HCT116 (cell line): ENCODE measurements around the gene GRK5. TPM values are rescaled to one million over a fixed set of nuclear protein-coding genes. Genes with fewer than 3 reads are reported as not detected.

ENCODE experiments used
- ATAC-seq: fragments of 200-7000 bp; cut with Tn5 transposase; 2 replicates; pipeline ENCODE4 v1.9.1; 2020; ENCODE audit warnings: mild to moderate bottlenecking, moderate library complexity
- BruUV-seq: library from RNA; stranded (reverse); fragments of 400-500 nt; replicated peaks from 2 replicates; lab custom pipeline; 2021; lab: Mats Ljungman, UMichigan
- CTCF ChIA-PET: fragments of 300-600 bp; sonication (Branson Sonifier 250); formaldehyde crosslinking; loops from one replicate; lab custom pipeline; 2021; ENCODE audit warnings: antibody characterized with exemption; lab: Charles Lee
- POLR2A ChIA-PET: fragments of 300-600, 350-600 bp; sonication (Branson Sonifier 250); formaldehyde crosslinking; loops from one replicate; lab custom pipeline; 2021; ENCODE audit warnings: antibody characterized with exemption; lab: Charles Lee
- RAD21 ChIA-PET, 2 experiments: fragments of 300-600 bp; sonication (Branson Sonifier 250); formaldehyde crosslinking; loops; one replicate each; lab custom pipeline; 2023; ENCODE audit warnings: low total read pairs in 2 of 2; ENCODE audit not compliant: uncharacterized antibody in 2 of 2, unreplicated experiment in 2 of 2, low non-redundant PET in 1 of 2; lab: Charles Lee
- DNase-seq: peaks from one replicate; pipeline ENCODE4 v3.0.0-alpha.2; 2010; ENCODE audit warnings: low read depth, low spot score
- H2AFZ ChIP-seq: fragments of 200-600 bp; shearing (Covaris generic), sonication (generic); 2 replicates; pipeline ENCODE4 v1.6.1; 2017; ENCODE audit warnings: low read depth, mixed run types, mixed read lengths, antibody characterized with exemption, low read length; ENCODE audit not compliant: poor library complexity, severe bottlenecking
- H3K27ac ChIP-seq: 2 replicates; pipeline ENCODE4 v1.5.1; 2012; ENCODE audit warnings: low read depth, low read length
- H3K27me3 ChIP-seq: fragments of 200-600 bp; sonication (generic); 2 replicates; pipeline ENCODE4 v1.6.1; 2016; ENCODE audit warnings: mixed run types, low read length, mixed read lengths; ENCODE audit not compliant: insufficient read depth
- H3K36me3 ChIP-seq, 2 experiments: fragments of 200-500 bp in 1 of 2; fragments of 200-600 bp in 1 of 2; sonication (Bioruptor generic) in 1 of 2; sonication (generic) in 1 of 2; 2 replicates each; pipeline versions ENCODE4 v1.5.1 to v1.6.1; 2014 to 2016; ENCODE audit warnings: low read length in 2 of 2, inconsistent platforms in 1 of 2, mixed read lengths in 1 of 2, mixed run types in 1 of 2; ENCODE audit not compliant: insufficient read depth in 2 of 2, control insufficient read depth in 1 of 2
- H3K4me1 ChIP-seq, 2 experiments: fragments of 200-600 bp in 1 of 2; sonication (generic) in 1 of 2; 2 replicates each; pipeline versions ENCODE4 v1.5.1 to v1.6.1; 2012 to 2017; ENCODE audit warnings: low read length in 2 of 2, inconsistent platforms in 1 of 2, mild to moderate bottlenecking in 1 of 2, mixed read lengths in 1 of 2, mixed run types in 1 of 2, moderate library complexity in 1 of 2; ENCODE audit not compliant: insufficient read depth in 2 of 2, control insufficient read depth in 1 of 2
- H3K4me2 ChIP-seq: fragments of 200-600 bp; sonication (generic); 2 replicates; pipeline ENCODE4 v1.6.1; 2017; ENCODE audit warnings: mixed run types, low read length, mixed read lengths
- H3K4me3 ChIP-seq, 2 experiments: fragments of 200-600 bp in 1 of 2; sonication (generic) in 1 of 2; replicated peaks in 1 of 2; 2 replicates each; pipeline ENCODE4 v1.5.1; 2011 to 2016; ENCODE audit warnings: low read length in 2 of 2, control low read depth in 1 of 2, low read depth in 1 of 2, mild to moderate bottlenecking in 1 of 2, mixed read lengths in 1 of 2, mixed run types in 1 of 2
- H3K79me2 ChIP-seq: fragments of 200-600 bp; sonication (generic); 2 replicates; pipeline ENCODE4 v1.6.1; 2017; ENCODE audit warnings: mild to moderate bottlenecking, mixed run types, low read length, moderate library complexity, mixed read lengths; ENCODE audit not compliant: insufficient read depth
- H3K9ac ChIP-seq: fragments of 200-600 bp; sonication (generic); 2 replicates; pipeline ENCODE4 v1.6.1; 2016; ENCODE audit warnings: low read length, mixed read lengths
- H3K9me2 ChIP-seq: fragments of 200-600 bp; sonication (generic), shearing (Covaris generic); 2 replicates; pipeline ENCODE4 v1.6.1; 2017; ENCODE audit warnings: mixed run types, mild to moderate bottlenecking, moderate library complexity; ENCODE audit not compliant: insufficient read depth
- H3K9me3 ChIP-seq, 2 experiments: fragments of 200-500 bp in 1 of 2; fragments of 200-600 bp in 1 of 2; sonication (Bioruptor generic) in 1 of 2; sonication (generic) in 1 of 2; 2 replicates each; pipeline ENCODE4 v1.6.1; 2014 to 2017; ENCODE audit warnings: low read length in 2 of 2, mixed read lengths in 2 of 2, inconsistent platforms in 1 of 2, low read depth in 1 of 2, mild to moderate bottlenecking in 1 of 2, mixed run types in 1 of 2, moderate library complexity in 1 of 2; ENCODE audit not compliant: control insufficient read depth in 1 of 2, insufficient read depth in 1 of 2
- H4K20me1 ChIP-seq: fragments of 200-600 bp; sonication (generic), shearing (Covaris generic); 2 replicates; pipeline ENCODE4 v1.6.1; 2017; ENCODE audit warnings: mixed run types, mild to moderate bottlenecking, moderate library complexity; ENCODE audit not compliant: insufficient read depth
- ATF3 ChIP-seq: IDR thresholded peaks from 2 replicates; pipeline ENCODE4 v1.6.1; 2012
- ELF1 ChIP-seq: IDR thresholded peaks from 2 replicates; pipeline ENCODE4 v1.6.1; 2012; ENCODE audit warnings: low read depth, borderline replicate concordance
- EZH2 ChIP-seq: fragments of 200-600 bp; sonication (generic); IDR thresholded peaks from 2 replicates; pipeline ENCODE4 v1.6.1; 2017; ENCODE audit warnings: antibody characterized with exemption, mixed run types
- FOSL1 ChIP-seq: IDR thresholded peaks from 2 replicates; pipeline ENCODE4 v1.6.1; 2012; ENCODE audit warnings: low read depth
- MAX ChIP-seq: IDR thresholded peaks from 2 replicates; pipeline ENCODE4 v1.6.1; 2012
- POLR2A ChIP-seq: IDR thresholded peaks from 2 replicates; pipeline ENCODE4 v1.7.0; 2011; ENCODE audit warnings: borderline replicate concordance; ENCODE audit not compliant: insufficient read depth, insufficient read length; ENCODE audit errors: extremely low read depth
- POLR2AphosphoS5 ChIP-seq: IDR thresholded peaks from 2 replicates; pipeline ENCODE4 v1.6.1; 2011; ENCODE audit warnings: mild to moderate bottlenecking, low read depth, low read length, moderate library complexity
- REST ChIP-seq: IDR thresholded peaks from 2 replicates; pipeline ENCODE4 v1.6.1; 2012; ENCODE audit warnings: low read depth
- SIN3A ChIP-seq: IDR thresholded peaks from 2 replicates; pipeline ENCODE4 v1.6.1; 2012; ENCODE audit warnings: low read depth
- SP1 ChIP-seq: IDR thresholded peaks from 2 replicates; pipeline ENCODE4 v1.6.1; 2012; ENCODE audit warnings: low read depth
- SRF ChIP-seq: IDR thresholded peaks from 2 replicates; pipeline ENCODE4 v1.6.1; 2012; ENCODE audit warnings: low read depth
- TCF7L2 ChIP-seq: IDR thresholded peaks from 2 replicates; pipeline ENCODE4 v1.7.0; 2011; ENCODE audit warnings: borderline replicate concordance, inconsistent platforms; ENCODE audit not compliant: insufficient read depth, insufficient read length; ENCODE audit errors: extremely low read depth
- YY1 ChIP-seq: IDR thresholded peaks from 2 replicates; pipeline ENCODE4 v1.6.1; 2011; ENCODE audit warnings: low read length, low read depth, moderate library complexity, mild to moderate bottlenecking; ENCODE audit not compliant: insufficient replicate concordance; ENCODE audit errors: extremely low read depth
- ZBTB33 ChIP-seq: IDR thresholded peaks from 2 replicates; pipeline ENCODE4 v1.6.1; 2011; ENCODE audit warnings: mild to moderate bottlenecking, low read length, moderate library complexity; ENCODE audit not compliant: insufficient replicate concordance; ENCODE audit errors: extremely low read depth
- ZNF274 ChIP-seq: fragments of 200-500 bp; sonication (Bioruptor generic); IDR thresholded peaks from 2 replicates; pipeline ENCODE4 v1.6.1; 2014; ENCODE audit warnings: mild to moderate bottlenecking, low read depth, low read length, inconsistent platforms
- intact Hi-C: fragments of 100-400 bp; cut with micrococcal nuclease; formaldehyde crosslinking; loops from 2 replicates; pipeline ENCODE4 v1.10.0; 2022
- total RNA-seq: library from RNA; stranded (reverse); gene quantifications from one replicate; pipeline ENCODE4 v1.2.1, GENCODE V29; 2021; ENCODE audit not compliant: unreplicated experiment

The GRK5 gene
- total RNA-seq, 1 experiment from 2014 or later = 7.3 TPM

GRCh38 chr10:119407254-119407777, 199.9 kb downstream of the GRK5 start:
- Histone ChIP-seq H3K36me3 (no peaks in the 10 kb centered on the region), H3K9me3 (no peaks in the 10 kb centered on the region), H3K9ac (no peak overlapping the region), H2AFZ (no peak overlapping the region), H3K79me2 (no peaks in the 10 kb centered on the region), H3K4me2 (no peak overlapping the region), H3K27me3 (no peaks in the 10 kb centered on the region), H3K9me2 (no peaks in the 10 kb centered on the region), H3K4me1 (peaks cover 0 to 3% of the 10 kb centered on the region in 2 experiments; a peak in 3 of 4 replicates), H3K4me3 (no peak overlapping the region), H4K20me1 (no peaks in the 10 kb centered on the region), H3K27ac (no peak overlapping the region)
- no TSS peak for BruUV-seq
- intact Hi-C loops = no loop called here
- DNase-seq (no peak), ATAC-seq (no peak)
- RAD21 ChIA-PET = no interaction called here
- CTCF ChIA-PET = interaction anchor here (1.3 to 2.3 kb wide), 2 partner anchors 15 to 207 kb away, joined by 3 to 11 read pairs; no protein-coding TSS in a partner anchor
- no peak for TF ChIP-seq ELF1
- TF ChIP-seq POLR2AphosphoS5 = no peak
- TF ChIP-seq SIN3A = no peak
- no peak for TF ChIP-seq FOSL1
- no peak for TF ChIP-seq SRF
- TF ChIP-seq MAX = no peak
- TF ChIP-seq ATF3 = no peak
- no peak for TF ChIP-seq EZH2
- TF ChIP-seq ZNF274 = no peak
- no peak for TF ChIP-seq YY1
- TF ChIP-seq POLR2A = no peak
- TF ChIP-seq REST = no peak
- no peak for TF ChIP-seq TCF7L2
- TF ChIP-seq ZBTB33 = no peak
- no peak for TF ChIP-seq SP1
- POLR2A ChIA-PET = no interaction called here
